IPS-20b (cell line): ENCODE data around the gene CAMK1D.

Experiments used
- H3K27ac ChIP-seq: one replicate; pipeline ENCODE4 v1.5.1; 2013; ENCODE audit warnings: low read length
- H3K27me3 ChIP-seq: 2 replicates; pipeline ENCODE4 v1.6.1; 2013; ENCODE audit warnings: mild to moderate bottlenecking, low read length, inconsistent platforms; ENCODE audit not compliant: insufficient read depth
- H3K36me3 ChIP-seq: 2 replicates; pipeline ENCODE4 v1.6.1; 2013; ENCODE audit warnings: low read depth, mild to moderate bottlenecking, inconsistent platforms, low read length, moderate library complexity; ENCODE audit not compliant: insufficient read depth
- H3K4me1 ChIP-seq: 2 replicates; pipeline ENCODE4 v1.6.1; 2013; ENCODE audit warnings: mild to moderate bottlenecking, control low read depth, inconsistent platforms, low read length, moderate library complexity; ENCODE audit not compliant: insufficient read depth
- H3K4me3 ChIP-seq: 2 replicates; pipeline ENCODE4 v1.5.1; 2013; ENCODE audit warnings: mild to moderate bottlenecking, low read length, inconsistent platforms
- H3K9ac ChIP-seq: 2 replicates; pipeline ENCODE4 v1.6.1; 2013; ENCODE audit warnings: low read depth, mild to moderate bottlenecking, inconsistent platforms, low read length, moderate library complexity
- H3K9me3 ChIP-seq: 2 replicates; pipeline ENCODE4 v1.6.1; 2013; ENCODE audit warnings: mild to moderate bottlenecking, low read depth, low read length, inconsistent platforms; ENCODE audit not compliant: insufficient read depth

The CAMK1D gene

GRCh38 chr10:12466704-12467305 is 117.5 kb downstream of the CAMK1D start:
- H3K9me3 ChIP-seq: no peaks in the 10 kb centered on the region
- H3K4me1 ChIP-seq: no peaks in the 10 kb centered on the region
- no peaks in the 10 kb centered on the region for H3K36me3 ChIP-seq
- no peaks in the 10 kb centered on the region for H3K27me3 ChIP-seq
- H3K9ac ChIP-seq: no peak overlapping the region
- no peak overlapping the region for H3K27ac ChIP-seq
- H3K4me3 ChIP-seq: no peak overlapping the region

DNA sequence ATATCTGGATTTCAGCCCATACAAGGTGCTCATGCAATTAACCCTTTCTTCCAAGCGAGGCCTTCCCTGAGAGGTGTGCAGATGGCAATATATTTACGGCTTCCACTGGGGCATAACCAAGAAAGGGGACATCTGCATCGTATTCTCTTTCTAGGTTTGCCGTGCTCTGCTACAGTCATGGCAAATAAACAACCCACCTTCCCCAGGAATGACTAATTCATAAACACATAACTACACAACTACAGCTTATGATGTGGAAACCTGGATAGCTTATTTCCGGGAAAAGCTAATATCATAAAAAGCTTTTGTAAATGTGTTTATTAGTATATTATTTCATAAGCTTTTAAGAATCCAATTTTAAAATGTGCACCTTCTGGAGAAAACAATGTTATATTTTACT is 120.0 kb downstream of the CAMK1D start:
- Histone ChIP-seq H3K27ac (no peak overlapping the region), H3K27me3 (no peaks in the 10 kb centered on the region), H3K36me3 (no peaks in the 10 kb centered on the region), H3K9ac (no peak overlapping the region), H3K9me3 (no peaks in the 10 kb centered on the region), H3K4me1 (no peaks in the 10 kb centered on the region), H3K4me3 (no peak overlapping the region)

DNA sequence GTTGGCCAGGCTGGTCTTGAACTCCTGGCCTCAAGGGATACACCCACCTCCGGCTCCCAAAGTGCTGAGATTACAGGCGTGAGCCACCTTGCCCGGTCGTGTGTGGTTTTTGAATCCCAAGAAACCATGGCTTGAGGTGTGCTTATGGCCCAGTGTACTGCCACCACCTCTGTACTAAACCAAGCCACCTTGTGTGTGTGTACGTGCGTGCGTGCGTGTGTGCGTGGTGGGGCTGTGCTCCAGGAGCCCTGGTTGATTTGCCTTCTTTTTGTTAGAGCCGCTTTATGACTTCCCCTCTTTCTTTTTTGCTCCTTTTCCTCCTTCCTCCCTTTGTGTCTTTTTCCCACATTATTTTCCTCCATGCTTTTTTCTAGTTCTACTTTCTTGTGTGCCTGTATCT is 121.4 kb downstream of the CAMK1D start:
- no peak overlapping the region for H3K9ac ChIP-seq
- H3K27me3 ChIP-seq: no peaks in the 10 kb centered on the region
- H3K36me3 ChIP-seq: no peaks in the 10 kb centered on the region
- no peaks in the 10 kb centered on the region for H3K9me3 ChIP-seq
- H3K4me3 ChIP-seq: no peak overlapping the region
- no peaks in the 10 kb centered on the region for H3K4me1 ChIP-seq
- no peak overlapping the region for H3K27ac ChIP-seq

GRCh38 chr10:12471135-12471534 is 121.8 kb downstream of the CAMK1D start:
- Histone ChIP-seq H3K27ac (no peak overlapping the region), H3K27me3 (no peaks in the 10 kb centered on the region), H3K9ac (no peak overlapping the region), H3K4me3 (no peak overlapping the region), H3K36me3 (no peaks in the 10 kb centered on the region), H3K9me3 (no peaks in the 10 kb centered on the region), H3K4me1 (no peaks in the 10 kb centered on the region)

GRCh38 chr10:12473491-12473890 is 124.1 kb downstream of the CAMK1D start:
- Histone ChIP-seq H3K4me3 (no peak overlapping the region), H3K9ac (no peak overlapping the region), H3K4me1 (no peaks in the 10 kb centered on the region), H3K9me3 (no peaks in the 10 kb centered on the region), H3K36me3 (no peaks in the 10 kb centered on the region), H3K27ac (no peak overlapping the region), H3K27me3 (no peaks in the 10 kb centered on the region)

- Histone ChIP-seq H3K9ac (no peak overlapping the region), H3K27ac (no peak overlapping the region)
Observed at GRCh38 chr10:12474727-12475412, 125.5 kb downstream of the CAMK1D start.

GRCh38 chr10:12476656-12477055 is 127.3 kb downstream of the CAMK1D start:
- Histone ChIP-seq H3K9me3 (peaks cover 5% of the 10 kb centered on the region; the same call in 1 of the 2 replicates), H3K9ac (no peak overlapping the region), H3K27me3 (no peaks in the 10 kb centered on the region), H3K36me3 (no peaks in the 10 kb centered on the region), H3K4me1 (no peaks in the 10 kb centered on the region), H3K27ac (no peak overlapping the region), H3K4me3 (no peak overlapping the region)

More at GRCh38 chr10:12474727-12475412, 125.5 kb downstream of the CAMK1D start:
- Histone ChIP-seq H3K4me1 (no peaks in the 10 kb centered on the region), H3K36me3 (no peaks in the 10 kb centered on the region), H3K27me3 (no peaks in the 10 kb centered on the region), H3K4me3 (no peak overlapping the region), H3K9me3 (no peaks in the 10 kb centered on the region)

DNA sequence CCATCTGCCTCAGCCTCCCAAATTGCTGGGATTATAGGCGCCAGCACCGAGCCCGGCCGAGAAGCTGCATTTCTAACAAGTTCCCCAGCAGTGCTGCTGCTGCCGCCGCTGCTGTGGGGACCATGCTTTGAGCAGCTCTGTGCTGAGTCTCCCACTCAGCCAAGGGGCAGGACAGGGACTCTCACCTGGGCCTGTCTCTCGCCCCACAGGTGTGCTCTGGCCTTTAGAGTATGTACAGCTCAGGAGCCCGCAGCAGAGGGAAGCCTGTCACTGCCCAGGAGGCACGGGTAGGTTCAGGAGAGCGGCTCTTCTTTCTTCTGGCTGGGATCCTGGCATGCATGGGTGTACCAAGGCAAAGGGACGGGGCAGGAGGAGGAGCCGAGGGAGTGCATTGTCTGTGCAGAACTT is 130.1 kb downstream of the CAMK1D start:
- no peak overlapping the region for H3K27ac ChIP-seq

GRCh38 chr10:12479924-12480323 is 130.6 kb downstream of the CAMK1D start:
- Histone ChIP-seq H3K27ac (no peak overlapping the region), H3K36me3 (no peaks in the 10 kb centered on the region), H3K9me3 (peaks cover 5% of the 10 kb centered on the region; the same call in 1 of the 2 replicates), H3K9ac (no peak overlapping the region), H3K4me3 (no peak overlapping the region), H3K4me1 (peaks cover 14% of the 10 kb centered on the region; the same call in 1 of the 2 replicates), H3K27me3 (no peaks in the 10 kb centered on the region)

More for the DNA sequence above, 130.1 kb downstream of the CAMK1D start:
- H3K9ac ChIP-seq: no peak overlapping the region
- no peaks in the 10 kb centered on the region for H3K27me3 ChIP-seq
- H3K9me3 ChIP-seq: peaks cover 5% of the 10 kb centered on the region; the same call in 1 of the 2 replicates
- peaks cover 14% of the 10 kb centered on the region; the same call in 1 of the 2 replicates for H3K4me1 ChIP-seq
- H3K36me3 ChIP-seq: no peaks in the 10 kb centered on the region
- H3K4me3 ChIP-seq: no peak overlapping the region

DNA sequence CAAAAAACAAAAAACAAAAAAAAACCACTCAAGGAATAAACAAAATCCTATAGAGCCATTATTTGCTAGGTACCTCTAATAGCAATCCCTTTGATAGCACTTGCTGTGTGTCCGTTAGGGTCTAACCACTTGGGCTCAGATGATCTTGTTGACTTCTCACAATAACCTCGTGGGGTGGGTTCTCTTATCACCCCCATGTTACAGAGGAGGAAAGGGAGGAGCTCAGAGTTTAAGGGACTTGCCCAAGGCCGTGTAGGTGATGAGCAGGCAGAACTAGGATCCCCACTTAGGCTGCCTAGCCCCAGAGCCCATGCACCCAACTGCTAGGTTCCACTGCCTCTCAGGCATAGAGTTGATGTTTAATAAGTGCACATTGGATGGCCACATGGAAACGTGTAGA is 131.1 kb downstream of the CAMK1D start:
- Histone ChIP-seq H3K27me3 (no peaks in the 10 kb centered on the region), H3K27ac (no peak overlapping the region)

DNA sequence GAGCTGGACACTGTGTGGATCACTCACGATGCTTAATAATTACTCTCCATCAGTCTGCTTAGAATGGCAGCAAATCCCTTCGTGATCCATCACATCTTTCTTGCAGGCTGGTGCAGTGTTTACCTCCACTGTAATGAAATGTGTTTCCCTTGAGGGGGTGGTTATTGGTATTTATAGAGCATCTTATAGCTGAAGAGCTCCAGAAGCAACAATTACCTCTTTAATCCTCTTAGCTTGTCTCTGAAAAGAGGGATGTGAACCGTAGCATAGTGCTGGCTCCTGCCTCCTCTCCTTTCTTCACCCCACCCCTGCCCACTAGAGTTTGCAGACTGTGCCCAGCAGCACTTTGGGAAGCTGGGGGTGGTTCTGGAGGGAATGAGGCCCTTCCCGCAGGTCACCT is 132.6 kb downstream of the CAMK1D start:
- Histone ChIP-seq H3K4me1 (peaks cover 18% of the 10 kb centered on the region; the same call in 1 of the 2 replicates), H3K9ac (no peak overlapping the region), H3K27ac (no peak overlapping the region), H3K4me3 (no peak overlapping the region; the same call in 1 of the 2 replicates), H3K27me3 (no peaks in the 10 kb centered on the region), H3K36me3 (no peaks in the 10 kb centered on the region), H3K9me3 (peaks cover 5% of the 10 kb centered on the region; the same call in 1 of the 2 replicates)

More for the DNA sequence above, 131.1 kb downstream of the CAMK1D start:
- H3K9me3 ChIP-seq: peaks cover 5% of the 10 kb centered on the region; the same call in 1 of the 2 replicates
- H3K36me3 ChIP-seq: no peaks in the 10 kb centered on the region
- no peak overlapping the region for H3K4me3 ChIP-seq
- no peak overlapping the region for H3K9ac ChIP-seq
- H3K4me1 ChIP-seq: peaks cover 15% of the 10 kb centered on the region; the same call in 1 of the 2 replicates

GRCh38 chr10:12482587-12482986 is 133.2 kb downstream of the CAMK1D start:
- H3K4me1 ChIP-seq: peaks cover 18% of the 10 kb centered on the region; the same call in 1 of the 2 replicates
- H3K27ac ChIP-seq: no peak overlapping the region
- H3K9ac ChIP-seq: 0 out of 2 replicates have a peak overlapping the region, but pooled peaks have one; percentile 32
- no peaks in the 10 kb centered on the region for H3K27me3 ChIP-seq
- H3K36me3 ChIP-seq: no peaks in the 10 kb centered on the region
- peaks cover 5% of the 10 kb centered on the region; the same call in 1 of the 2 replicates for H3K9me3 ChIP-seq
- H3K4me3 ChIP-seq: peak overlapping the region; percentile 14; the same call in 1 of the 2 replicates
